ENCODE measurements around the gene ERP44.

GRCh38 chr9:100126423-100126822 is 27.6 kb upstream of the ERP44 start:
- no peak for TF ChIP-seq POLR2AphosphoS5 (IDR thresholded peaks at IDR 0.05; ENCODE audit: low read depth, low read length)
- TF ChIP-seq CTCF (IDR thresholded peaks at IDR 0.05), result no peak

Measured in SK-N-SH (cell line).